H7 (cell line): Measurements from ENCODE around the gene SHISA7. TPM values are rescaled to one million over a fixed set of nuclear protein-coding genes. Genes with fewer than 3 reads are reported as not detected.

ENCODE experiments used
- DNase-seq: peaks from one replicate; pipeline ENCODE4 v3.0.0; 2012
- H3K27me3 ChIP-seq: 2 replicates; pipeline ENCODE4 v1.6.0; 2011; ENCODE audit warnings: mild to moderate bottlenecking, low read length; ENCODE audit not compliant: control insufficient read depth, insufficient read depth
- H3K36me3 ChIP-seq: replicated peaks from 2 replicates; pipeline ENCODE4 v1.5.1; 2011; ENCODE audit warnings: low read length; ENCODE audit not compliant: control insufficient read depth, insufficient read depth
- H3K4me3 ChIP-seq: 2 replicates; pipeline ENCODE4 v1.5.1; 2011; ENCODE audit warnings: low read depth, mild to moderate bottlenecking, control low read depth, low read length, moderate library complexity; ENCODE audit not compliant: insufficient read depth
- total RNA-seq: library from RNA; depleted of rRNA; stranded (reverse); fragments of >200 nt; shearing (Covaris generic); gene quantifications from 2 replicates; pipeline ENCODE4 v1.2.3, GENCODE V29; 2014

Gene SHISA7
- total RNA-seq, 1 experiment from 2014 or later: 0.07 TPM

- Histone ChIP-seq H3K36me3 (no peaks in the 10 kb centered on the region), H3K27me3 (no peaks in the 10 kb centered on the region), H3K4me3 (peak within 1 kb of the TSS; percentile 80)
- peak; percentile 99 for DNase-seq
These were observed 41.7 kb upstream of the SHISA7 start, which contains the start of gene NAT14 for GRCh38 chr19:55484593-55485438. Gene NAT14 (plus strand): TSS chr19:55485188. CDS start chr19:55485709, 521 bp downstream.

- no peaks in the 10 kb centered on the region for H3K36me3 ChIP-seq
- no peaks in the 10 kb centered on the region for H3K27me3 ChIP-seq
- peak; percentile 79 for DNase-seq
- H3K4me3 ChIP-seq: peak overlapping the region; percentile 80
These were observed 40.8 kb upstream of the SHISA7 start for GRCh38 chr19:55483706-55484592.

GRCh38 chr19:55482967-55483705 lies 40.0 kb upstream of the SHISA7 start:
- Histone ChIP-seq H3K4me3 (no peak overlapping the region), H3K27me3 (no peaks in the 10 kb centered on the region), H3K36me3 (no peaks in the 10 kb centered on the region)
- DNase-seq: no peak

GRCh38 chr19:55482156-55482961 lies 39.3 kb upstream of the SHISA7 start:
- H3K4me3 ChIP-seq: no peak overlapping the region; the same call in 1 of the 2 replicates
- no peaks in the 10 kb centered on the region for H3K36me3 ChIP-seq
- no peaks in the 10 kb centered on the region for H3K27me3 ChIP-seq
- DNase-seq: no peak

- Histone ChIP-seq H3K27me3 (no peaks in the 10 kb centered on the region), H3K4me3 (no peak overlapping the region)
- peak; percentile 94 for DNase-seq
These were observed 38.7 kb upstream of the SHISA7 start for GRCh38 chr19:55481794-55482155.

GRCh38 chr19:55481148-55481793 lies 38.2 kb upstream of the SHISA7 start:
- DNase-seq: peak; percentile 77
- no peaks in the 10 kb centered on the region for H3K27me3 ChIP-seq
- H3K4me3 ChIP-seq: no peak overlapping the region
- H3K36me3 ChIP-seq: no peaks in the 10 kb centered on the region

More at GRCh38 chr19:55481794-55482155, 38.7 kb upstream of the SHISA7 start:
- no peaks in the 10 kb centered on the region for H3K36me3 ChIP-seq

- Histone ChIP-seq H3K36me3 (no peaks in the 10 kb centered on the region), H3K4me3 (no peak overlapping the region), H3K27me3 (no peaks in the 10 kb centered on the region)
- no peak for DNase-seq
These were observed 36.5 kb upstream of the SHISA7 start for GRCh38 chr19:55479451-55480230.

GRCh38 chr19:55479045-55479444 lies 35.9 kb upstream of the SHISA7 start:
- no peaks in the 10 kb centered on the region for H3K36me3 ChIP-seq
- no peaks in the 10 kb centered on the region for H3K27me3 ChIP-seq
- no peak for DNase-seq
- no peak overlapping the region for H3K4me3 ChIP-seq

- H3K4me3 ChIP-seq: no peak overlapping the region
- DNase-seq: no peak
- no peaks in the 10 kb centered on the region for H3K27me3 ChIP-seq
- no peaks in the 10 kb centered on the region for H3K36me3 ChIP-seq
These were observed 35.3 kb upstream of the SHISA7 start for GRCh38 chr19:55478364-55478763.

GRCh38 chr19:55477905-55478304 lies 34.8 kb upstream of the SHISA7 start:
- DNase-seq: no peak
- H3K4me3 ChIP-seq: no peak overlapping the region
- no peaks in the 10 kb centered on the region for H3K27me3 ChIP-seq
- H3K36me3 ChIP-seq: no peaks in the 10 kb centered on the region

- H3K4me3 ChIP-seq: peak within 1 kb of the TSS; percentile 51
- H3K36me3 ChIP-seq: no peaks in the 10 kb centered on the region
- peak; percentile 99 for DNase-seq
- no peaks in the 10 kb centered on the region for H3K27me3 ChIP-seq
These were observed 33.1 kb upstream of the SHISA7 start, which contains the start of gene ZNF628 for GRCh38 chr19:55476100-55476775. Gene ZNF628 (plus strand): TSS chr19:55476617. CDS start chr19:55479911, 3,294 bp downstream.
